Measurements from ENCODE around the gene CAMSAP3.

DNA sequence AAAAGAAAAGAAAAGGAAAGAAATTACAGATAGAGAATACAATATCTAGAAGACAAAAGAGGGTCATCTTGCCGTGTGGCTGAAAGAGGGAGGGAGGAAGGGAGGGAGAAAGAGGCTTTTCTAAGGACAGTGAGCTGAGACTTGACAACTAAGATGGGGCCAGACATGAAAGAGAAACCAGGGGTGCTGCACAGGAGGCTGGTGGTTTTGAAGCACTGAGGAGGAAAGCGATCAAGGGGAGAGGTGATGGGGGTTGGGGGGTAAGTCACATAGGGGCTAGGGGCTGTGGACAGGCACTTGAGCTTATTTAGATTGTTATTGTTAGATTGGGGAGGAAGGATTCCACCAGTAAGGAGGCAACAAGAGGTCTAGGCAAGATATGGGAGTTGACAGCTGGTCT, 42.9 kb upstream of the CAMSAP3 start:
- no peak for TF ChIP-seq GATA2 (IDR thresholded peaks at IDR 0.05; ENCODE audit: low read depth, low read length)
- no peak for TF ChIP-seq GATA3 (IDR thresholded peaks at IDR 0.05; ENCODE audit: low read depth, low read length)
